Esophagus (tissue), 2 donors: ENCODE measurements around the gene CDON. TPM values are rescaled to one million over a fixed set of nuclear protein-coding genes. Genes with fewer than 3 reads are reported as not detected.

Source experiments
- H3K27ac ChIP-seq, 2 donors: one replicate each; pipeline ENCODE4 v1.5.1; 2013; ENCODE audit warnings: low read depth in 2 of 2, mild to moderate bottlenecking in 2 of 2, inconsistent platforms in 1 of 2, low read length in 1 of 2, moderate library complexity in 1 of 2
- H3K27me3 ChIP-seq, 2 donors: one replicate each; pipeline ENCODE4 v1.6.1; 2013; ENCODE audit warnings: low read length in 2 of 2, control low read depth in 1 of 2, mild to moderate bottlenecking in 1 of 2; ENCODE audit not compliant: insufficient read depth in 2 of 2, control insufficient read depth in 1 of 2
- H3K36me3 ChIP-seq, 2 donors: one replicate each; pipeline ENCODE4 v1.6.1; 2013; ENCODE audit warnings: low read length in 1 of 2; ENCODE audit not compliant: control insufficient read depth in 2 of 2, insufficient read depth in 2 of 2
- H3K4me1 ChIP-seq, 2 donors: one replicate each; pipeline ENCODE4 v1.6.1; 2013; ENCODE audit warnings: low read length in 1 of 2; ENCODE audit not compliant: control insufficient read depth in 2 of 2, insufficient read depth in 2 of 2
- H3K4me3 ChIP-seq, 2 donors: one replicate each; pipeline ENCODE4 v1.5.1; 2013; ENCODE audit warnings: low read length in 2 of 2, mild to moderate bottlenecking in 2 of 2, low read depth in 1 of 2, moderate library complexity in 1 of 2
- H3K9me3 ChIP-seq, 2 donors: one replicate each; pipeline ENCODE4 v1.6.1; 2013; ENCODE audit warnings: mild to moderate bottlenecking in 2 of 2, low read depth in 1 of 2, low read length in 1 of 2, moderate library complexity in 1 of 2; ENCODE audit not compliant: control insufficient read depth in 2 of 2, insufficient read depth in 1 of 2
- whole genome bisulfite sequencing, 2 donors: extraction: QIAGEN DNeasy Blood & Tissue Kit; methylation state at CpG; one replicate each; pipeline ENCODE4 v1.1.7; 2013; 5-methylcytosine and 5-hydroxymethylcytosine counted together
- polyA plus RNA-seq, 2 donors: library from polyadenylated mRNA; stranded (reverse); fragments of 200-250 nt; gene quantifications; one replicate each; pipeline ENCODE4 v1.2.3, GENCODE V29; 2013
- donor health status: healthy with polysubstance abuse.
- donor health status: Bipolar disorder and iron deficiency.

The CDON gene
- polyA plus RNA-seq, 2 donors, result 0.61 TPM

GRCh38 chr11:126102436-126102981, 39.8 kb upstream of the CDON start:
- 39 to 49% methylated on average over 7 of the region's 7 CpGs for WGBS, 2 donors
- no peaks in the 10 kb centered on the region for H3K36me3 ChIP-seq
- no peaks in the 10 kb centered on the region for H3K9me3 ChIP-seq
- H3K4me1 ChIP-seq, result no peaks in the 10 kb centered on the region
- H3K27me3 ChIP-seq, result no peaks in the 10 kb centered on the region
- H3K27ac ChIP-seq, result no peak overlapping the region
- no peak overlapping the region for H3K4me3 ChIP-seq

GRCh38 chr11:126101930-126102283, 39.2 kb upstream of the CDON start:
- Histone ChIP-seq H3K4me3 (no peak overlapping the region), H3K27ac (no peak overlapping the region)
- WGBS, 2 donors, result 76 to 93% methylated on average over 5 of the region's 5 CpGs

GRCh38 chr11:126101251-126101929, 38.7 kb upstream of the CDON start:
- H3K27me3 ChIP-seq, result no peaks in the 10 kb centered on the region
- no peaks in the 10 kb centered on the region for H3K36me3 ChIP-seq
- no peaks in the 10 kb centered on the region for H3K4me1 ChIP-seq
- H3K4me3 ChIP-seq, result no peak overlapping the region
- no peak overlapping the region for H3K27ac ChIP-seq
- 89 to 92% methylated on average over 11 of the region's 11 CpGs for WGBS, 2 donors
- H3K9me3 ChIP-seq, result no peaks in the 10 kb centered on the region

More at GRCh38 chr11:126101930-126102283, 39.2 kb upstream of the CDON start:
- Histone ChIP-seq H3K27me3 (no peaks in the 10 kb centered on the region), H3K4me1 (no peaks in the 10 kb centered on the region), H3K9me3 (no peaks in the 10 kb centered on the region), H3K36me3 (no peaks in the 10 kb centered on the region)

- no peaks in the 10 kb centered on the region for H3K36me3 ChIP-seq
- H3K9me3 ChIP-seq, result no peaks in the 10 kb centered on the region
- no peak overlapping the region for H3K27ac ChIP-seq
- no peaks in the 10 kb centered on the region for H3K27me3 ChIP-seq
- H3K4me3 ChIP-seq, result no peak overlapping the region
- 85 to 89% methylated on average over 5 of the region's 5 CpGs for WGBS, 2 donors
- H3K4me1 ChIP-seq, result no peaks in the 10 kb centered on the region
Measured at GRCh38 chr11:126100716-126101115, 38.0 kb upstream of the CDON start.

- Histone ChIP-seq H3K27ac (no peak overlapping the region), H3K27me3 (no peaks in the 10 kb centered on the region), H3K36me3 (no peaks in the 10 kb centered on the region), H3K4me1 (no peaks in the 10 kb centered on the region), H3K9me3 (no peaks in the 10 kb centered on the region), H3K4me3 (no peak overlapping the region)
- whole genome bisulfite sequencing, 2 donors, result 82 to 83% methylated on average over 7 of the region's 7 CpGs
Measured at GRCh38 chr11:126098204-126098769, 35.6 kb upstream of the CDON start.

- Histone ChIP-seq H3K36me3 (no peaks in the 10 kb centered on the region), H3K4me1 (no peaks in the 10 kb centered on the region), H3K27me3 (no peaks in the 10 kb centered on the region), H3K27ac (no peak overlapping the region), H3K4me3 (no peak overlapping the region), H3K9me3 (no peaks in the 10 kb centered on the region)
- 81 to 88% methylated on average over 4 of the region's 4 CpGs for WGBS, 2 donors
Measured at GRCh38 chr11:126095745-126096144, 33.1 kb upstream of the CDON start.

- 94 to 96% methylated on average over 5 of the region's 5 CpGs for whole genome bisulfite sequencing, 2 donors
- Histone ChIP-seq H3K36me3 (no peaks in the 10 kb centered on the region), H3K4me1 (no peaks in the 10 kb centered on the region)
Measured at GRCh38 chr11:126090452-126090851, 27.8 kb upstream of the CDON start.

GRCh38 chr11:126088999-126089398, 26.3 kb upstream of the CDON start:
- no peaks in the 10 kb centered on the region for H3K9me3 ChIP-seq
- no peak overlapping the region for H3K4me3 ChIP-seq
- no peaks in the 10 kb centered on the region for H3K4me1 ChIP-seq
- WGBS, 2 donors, result 64 to 66% methylated on average over 1 of the region's 1 CpG
- H3K27ac ChIP-seq, result no peak overlapping the region
- no peaks in the 10 kb centered on the region for H3K36me3 ChIP-seq
- H3K27me3 ChIP-seq, result no peaks in the 10 kb centered on the region

More at GRCh38 chr11:126090452-126090851, 27.8 kb upstream of the CDON start:
- Histone ChIP-seq H3K4me3 (no peak overlapping the region), H3K27me3 (no peaks in the 10 kb centered on the region), H3K9me3 (no peaks in the 10 kb centered on the region), H3K27ac (no peak overlapping the region)

- 52 to 77% methylated on average over 5 of the region's 5 CpGs for WGBS, 2 donors
- no peak overlapping the region for H3K4me3 ChIP-seq
- H3K9me3 ChIP-seq, result no peaks in the 10 kb centered on the region
- no peak overlapping the region for H3K27ac ChIP-seq
- H3K4me1 ChIP-seq, result no peaks in the 10 kb centered on the region
- no peaks in the 10 kb centered on the region for H3K36me3 ChIP-seq
- H3K27me3 ChIP-seq, result no peaks in the 10 kb centered on the region
Measured at GRCh38 chr11:126086248-126086647, 23.6 kb upstream of the CDON start.

- Histone ChIP-seq H3K4me1 (peaks cover 0 to 4% of the 10 kb centered on the region in 2 donors), H3K27me3 (no peaks in the 10 kb centered on the region), H3K4me3 (no peak overlapping the region), H3K36me3 (no peaks in the 10 kb centered on the region), H3K9me3 (no peaks in the 10 kb centered on the region), H3K27ac (no peak overlapping the region)
- 69 to 76% methylated on average over 4 of the region's 4 CpGs for WGBS, 2 donors
Measured at GRCh38 chr11:126084608-126084912, 21.9 kb upstream of the CDON start.
